ENCODE results near the gene GOLGA6D. TPM values are rescaled to one million over a fixed set of nuclear protein-coding genes. Genes with fewer than 3 reads are reported as not detected.
"Not testable (repeated sequence)": the region's sequence is repeated elsewhere in the genome, so short reads cannot be mapped to it uniquely, and the experiment has no call there.

The GOLGA6D gene
- total RNA-seq, 1 experiment from 2014 or later, result not detected

DNA sequence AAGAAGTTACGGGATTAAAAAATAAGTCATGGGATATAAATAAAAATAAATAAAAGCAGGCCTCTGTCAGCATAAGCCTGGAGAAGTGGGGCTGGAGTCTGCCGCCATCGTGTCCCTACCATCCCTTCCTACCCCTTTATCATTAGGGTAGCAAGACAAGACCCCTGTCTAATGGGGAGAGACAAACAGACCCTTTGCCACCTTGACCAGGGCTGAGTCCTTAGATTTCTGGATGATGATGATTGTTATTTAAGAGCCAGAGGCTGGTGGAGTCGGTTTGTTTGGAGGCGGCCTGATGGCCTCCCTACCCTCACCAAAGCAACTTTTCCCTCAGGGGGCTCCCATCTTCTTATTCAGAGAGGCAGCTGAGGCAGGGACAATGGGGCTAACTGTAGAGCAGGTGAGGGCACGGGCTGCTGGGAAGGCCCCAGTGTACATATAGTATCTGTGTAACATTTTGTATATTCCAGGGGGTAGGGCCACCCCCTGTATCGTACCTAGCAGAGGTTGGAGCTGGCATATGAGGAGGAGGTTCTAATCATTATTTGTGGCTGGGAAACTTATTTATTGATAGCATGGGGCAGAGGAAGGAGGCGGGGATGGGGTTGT is 8.8 kb upstream of the GOLGA6D start:
- H3K79me2 ChIP-seq (ENCODE audit: low read length); H3K9me3 ChIP-seq (ENCODE audit: low read length); CTCF ChIA-PET; BruUV-seq (replicated peaks); H3K4me3 ChIP-seq (ENCODE audit: low read length); H3K9me2 ChIP-seq (replicated peaks; ENCODE audit: low read length); H3K27me3 ChIP-seq (ENCODE audit: low read length); H3F3A ChIP-seq (ENCODE audit: low read length, unreplicated experiment); H3K9ac ChIP-seq (ENCODE audit: low read length); H3K27ac ChIP-seq (ENCODE audit: low read length); H2AFZ ChIP-seq (ENCODE audit: low read length); H4K20me1 ChIP-seq (ENCODE audit: low read length); intact Hi-C loops (cut with micrococcal nuclease); H3K36me3 ChIP-seq (ENCODE audit: low read depth, low read length); H3K4me1 ChIP-seq (ENCODE audit: insufficient read depth, low read length); ATAC-seq; POLR2A ChIA-PET (ENCODE audit: unreplicated experiment); DNase-seq; H3K4me2 ChIP-seq (ENCODE audit: low read length): not testable (repeated sequence)

- H3K4me1 ChIP-seq (ENCODE audit: insufficient read depth, low read length); H3K79me2 ChIP-seq (ENCODE audit: low read length); H3F3A ChIP-seq (ENCODE audit: low read length, unreplicated experiment); intact Hi-C loops (cut with micrococcal nuclease); CTCF ChIA-PET; H3K4me3 ChIP-seq (ENCODE audit: low read length); H3K4me2 ChIP-seq (ENCODE audit: low read length); H3K27ac ChIP-seq (ENCODE audit: low read length); H3K9me2 ChIP-seq (replicated peaks; ENCODE audit: low read length); H2AFZ ChIP-seq (ENCODE audit: low read length); H3K9ac ChIP-seq (ENCODE audit: low read length); H4K20me1 ChIP-seq (ENCODE audit: low read length); POLR2A ChIA-PET (ENCODE audit: unreplicated experiment); BruUV-seq (replicated peaks); H3K36me3 ChIP-seq (ENCODE audit: low read depth, low read length); H3K27me3 ChIP-seq (ENCODE audit: low read length); H3K9me3 ChIP-seq (ENCODE audit: low read length): not testable (repeated sequence)
- peak; percentile 100 for ATAC-seq
- peak; percentile 64 for DNase-seq
- TF ChIP-seq, protein P1, sequence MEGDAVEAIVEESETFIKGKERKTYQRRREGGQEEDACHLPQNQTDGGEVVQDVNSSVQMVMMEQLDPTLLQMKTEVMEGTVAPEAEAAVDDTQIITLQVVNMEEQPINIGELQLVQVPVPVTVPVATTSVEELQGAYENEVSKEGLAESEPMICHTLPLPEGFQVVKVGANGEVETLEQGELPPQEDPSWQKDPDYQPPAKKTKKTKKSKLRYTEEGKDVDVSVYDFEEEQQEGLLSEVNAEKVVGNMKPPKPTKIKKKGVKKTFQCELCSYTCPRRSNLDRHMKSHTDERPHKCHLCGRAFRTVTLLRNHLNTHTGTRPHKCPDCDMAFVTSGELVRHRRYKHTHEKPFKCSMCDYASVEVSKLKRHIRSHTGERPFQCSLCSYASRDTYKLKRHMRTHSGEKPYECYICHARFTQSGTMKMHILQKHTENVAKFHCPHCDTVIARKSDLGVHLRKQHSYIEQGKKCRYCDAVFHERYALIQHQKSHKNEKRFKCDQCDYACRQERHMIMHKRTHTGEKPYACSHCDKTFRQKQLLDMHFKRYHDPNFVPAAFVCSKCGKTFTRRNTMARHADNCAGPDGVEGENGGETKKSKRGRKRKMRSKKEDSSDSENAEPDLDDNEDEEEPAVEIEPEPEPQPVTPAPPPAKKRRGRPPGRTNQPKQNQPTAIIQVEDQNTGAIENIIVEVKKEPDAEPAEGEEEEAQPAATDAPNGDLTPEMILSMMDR (conservative IDR thresholded peaks at IDR 0.05; ENCODE audit: low read depth, low read length), result peak; percentile 53
Observed at GRCh38 chr15:75274509-75275107, 8.0 kb upstream of the GOLGA6D start.

GRCh38 chr15:75275617-75276016 is 7.0 kb upstream of the GOLGA6D start:
- H3K27me3 ChIP-seq (ENCODE audit: low read length); DNase-seq; H2AFZ ChIP-seq (ENCODE audit: low read length); intact Hi-C loops (cut with micrococcal nuclease); H3K4me2 ChIP-seq (ENCODE audit: low read length); ATAC-seq; BruUV-seq (replicated peaks); H3K4me3 ChIP-seq (ENCODE audit: low read length); H4K20me1 ChIP-seq (ENCODE audit: low read length); H3K79me2 ChIP-seq (ENCODE audit: low read length); CTCF ChIA-PET; H3K9ac ChIP-seq (ENCODE audit: low read length); H3K36me3 ChIP-seq (ENCODE audit: low read depth, low read length); H3K9me3 ChIP-seq (ENCODE audit: low read length); H3K4me1 ChIP-seq (ENCODE audit: insufficient read depth, low read length); H3K27ac ChIP-seq (ENCODE audit: low read length); H3F3A ChIP-seq (ENCODE audit: low read length, unreplicated experiment); POLR2A ChIA-PET (ENCODE audit: unreplicated experiment); H3K9me2 ChIP-seq (replicated peaks; ENCODE audit: low read length): not testable (repeated sequence)

DNA sequence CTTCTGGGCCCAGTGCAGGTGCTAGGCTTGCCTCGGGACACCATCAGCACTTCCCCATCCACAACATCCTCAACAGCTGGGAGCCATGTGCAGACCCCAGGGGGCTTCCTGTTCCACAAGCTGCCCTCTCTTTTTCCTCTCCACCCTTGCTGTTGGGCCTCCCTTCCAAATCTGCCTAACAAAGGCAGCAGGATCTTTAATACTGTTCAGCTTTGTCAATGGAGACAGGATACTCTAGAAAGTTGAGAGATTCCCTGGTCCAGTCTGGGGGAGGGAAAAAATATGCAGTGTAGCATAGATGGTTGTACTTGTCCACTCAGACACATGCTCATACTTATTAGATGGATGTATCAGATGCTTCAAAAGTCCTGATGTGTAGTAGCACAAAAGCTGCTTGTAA is 4.1 kb upstream of the GOLGA6D start:
- H3K9ac ChIP-seq (ENCODE audit: low read length); H3K27ac ChIP-seq (ENCODE audit: low read length); H3K4me1 ChIP-seq (ENCODE audit: insufficient read depth, low read length); H3F3A ChIP-seq (ENCODE audit: low read length, unreplicated experiment); H4K20me1 ChIP-seq (ENCODE audit: low read length); H3K36me3 ChIP-seq (ENCODE audit: low read depth, low read length); ATAC-seq; H3K9me3 ChIP-seq (ENCODE audit: low read length); CTCF ChIA-PET; H2AFZ ChIP-seq (ENCODE audit: low read length); POLR2A ChIA-PET (ENCODE audit: unreplicated experiment); H3K4me3 ChIP-seq (ENCODE audit: low read length); H3K79me2 ChIP-seq (ENCODE audit: low read length); intact Hi-C loops (cut with micrococcal nuclease); H3K4me2 ChIP-seq (ENCODE audit: low read length); BruUV-seq (replicated peaks); H3K27me3 ChIP-seq (ENCODE audit: low read length); H3K9me2 ChIP-seq (replicated peaks; ENCODE audit: low read length): not testable (repeated sequence)
- DNase-seq, result peak; percentile 1

GRCh38 chr15:75284152-75284551 is 1.5 kb downstream of the GOLGA6D start:
- POLR2A ChIA-PET (ENCODE audit: unreplicated experiment); H3F3A ChIP-seq (ENCODE audit: low read length, unreplicated experiment); H3K27me3 ChIP-seq (ENCODE audit: low read length); H3K4me1 ChIP-seq (ENCODE audit: insufficient read depth, low read length); intact Hi-C loops (cut with micrococcal nuclease); H3K4me2 ChIP-seq (ENCODE audit: low read length); CTCF ChIA-PET; H3K36me3 ChIP-seq (ENCODE audit: low read depth, low read length); H3K9me3 ChIP-seq (ENCODE audit: low read length); H3K27ac ChIP-seq (ENCODE audit: low read length); H4K20me1 ChIP-seq (ENCODE audit: low read length); DNase-seq; ATAC-seq; H3K79me2 ChIP-seq (ENCODE audit: low read length); H3K9ac ChIP-seq (ENCODE audit: low read length); H3K9me2 ChIP-seq (replicated peaks; ENCODE audit: low read length); H2AFZ ChIP-seq (ENCODE audit: low read length); BruUV-seq (replicated peaks); H3K4me3 ChIP-seq (ENCODE audit: low read length): not testable (repeated sequence)

- intact Hi-C loops (cut with micrococcal nuclease); H3K27ac ChIP-seq (ENCODE audit: low read length); POLR2A ChIA-PET (ENCODE audit: unreplicated experiment); H3K4me2 ChIP-seq (ENCODE audit: low read length); H3K4me3 ChIP-seq (ENCODE audit: low read length); DNase-seq; H3K79me2 ChIP-seq (ENCODE audit: low read length); H3K9ac ChIP-seq (ENCODE audit: low read length); H3K9me3 ChIP-seq (ENCODE audit: low read length); H4K20me1 ChIP-seq (ENCODE audit: low read length); ATAC-seq; H3K36me3 ChIP-seq (ENCODE audit: low read depth, low read length); H3K4me1 ChIP-seq (ENCODE audit: insufficient read depth, low read length); CTCF ChIA-PET; H3F3A ChIP-seq (ENCODE audit: low read length, unreplicated experiment); H3K9me2 ChIP-seq (replicated peaks; ENCODE audit: low read length); BruUV-seq (replicated peaks); H2AFZ ChIP-seq (ENCODE audit: low read length); H3K27me3 ChIP-seq (ENCODE audit: low read length): not testable (repeated sequence)
Observed at GRCh38 chr15:75293660-75294059, 11.0 kb downstream of the GOLGA6D start.

All from PC-3 (cell line).